SKM-1 treated with dmso at 0.1 percent for 144 hours (cell line): ENCODE results near the gene COLEC11.
"Not testable (repeated sequence)": the region's sequence is repeated elsewhere in the genome, so short reads cannot be mapped to it uniquely, and the experiment has no call there.

Experiments used
- DNase-seq: peaks from one replicate; lab custom pipeline; 2025; ENCODE audit not compliant: unreplicated experiment; lab: John Stamatoyannopoulos, UW

COLEC11 gene

DNA sequence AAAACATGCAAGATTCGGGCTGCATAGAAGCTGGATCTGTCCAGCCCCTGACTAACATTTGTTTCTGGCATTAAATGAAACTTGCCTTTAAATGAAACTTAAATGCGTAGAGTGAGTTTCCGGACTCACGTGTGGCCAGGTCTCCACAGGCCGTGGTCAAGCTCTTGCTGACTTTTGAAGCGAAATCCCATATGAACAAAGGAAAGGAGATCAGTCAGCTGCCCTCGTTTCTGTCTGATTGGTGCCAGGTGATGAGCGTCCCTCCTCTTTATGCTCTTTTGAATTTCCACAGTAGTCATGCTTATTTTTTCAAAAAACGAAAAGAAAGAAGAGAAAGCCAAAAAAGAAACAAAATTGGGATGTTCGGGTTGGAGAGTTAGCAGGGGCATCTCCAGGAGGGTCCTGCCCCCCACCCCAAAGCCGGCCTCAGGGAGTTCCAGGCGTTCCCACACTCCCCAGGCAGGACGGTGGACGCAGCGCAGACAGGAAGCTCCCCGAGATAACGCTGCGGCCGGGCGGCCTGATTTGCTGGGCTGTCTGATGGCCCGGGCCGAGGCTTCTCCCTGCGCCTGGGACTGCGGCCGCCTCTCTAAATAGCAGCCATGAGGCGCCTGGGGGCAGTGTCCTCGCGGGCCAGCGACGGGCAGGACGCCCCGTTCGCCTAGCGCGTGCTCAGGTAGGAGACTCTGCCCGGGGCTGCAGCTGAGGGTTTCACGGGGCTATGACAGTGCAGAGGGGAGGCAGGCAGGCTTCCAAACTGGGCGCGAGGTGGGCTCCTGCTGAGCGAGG, at the start of gene COLEC11:
TSS of gene COLEC11 (plus strand) at position 620 of the 789 bp plus-strand sequence. CDS start 9,229 bp downstream, outside the sequence.
- no peak for DNase-seq

DNA sequence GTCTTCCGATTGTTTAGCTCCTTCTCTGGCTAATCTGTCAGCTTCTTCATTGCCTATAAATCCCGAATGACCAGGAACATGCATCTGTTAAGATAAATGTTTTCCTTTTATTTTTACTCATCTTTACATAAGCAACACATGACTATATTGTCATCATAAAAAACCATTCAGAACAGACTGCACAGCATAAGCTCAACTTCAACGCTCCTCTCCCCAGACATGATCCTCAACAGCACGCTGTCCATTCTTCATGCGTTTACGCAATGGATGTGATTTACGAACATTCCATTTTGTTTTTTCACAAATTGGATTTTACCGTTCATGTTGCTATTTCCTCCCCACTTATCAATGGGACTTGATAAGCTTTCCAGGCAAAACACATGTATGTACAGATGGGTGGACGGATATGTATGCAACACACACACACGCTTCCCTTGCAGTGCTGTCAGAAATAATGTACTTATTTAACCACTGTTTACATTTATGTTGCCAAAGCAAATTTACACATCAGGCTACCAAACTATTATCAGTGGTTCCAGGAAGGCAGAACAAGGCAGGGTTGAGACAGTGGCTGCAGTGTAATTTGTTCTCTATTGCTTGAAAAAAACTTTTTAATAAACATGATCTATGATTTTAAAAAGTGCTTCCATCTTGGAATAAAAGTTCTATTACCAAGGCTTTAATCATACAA, 49.0 kb upstream of the COLEC11 start:
- DNase-seq: no peak

DNA sequence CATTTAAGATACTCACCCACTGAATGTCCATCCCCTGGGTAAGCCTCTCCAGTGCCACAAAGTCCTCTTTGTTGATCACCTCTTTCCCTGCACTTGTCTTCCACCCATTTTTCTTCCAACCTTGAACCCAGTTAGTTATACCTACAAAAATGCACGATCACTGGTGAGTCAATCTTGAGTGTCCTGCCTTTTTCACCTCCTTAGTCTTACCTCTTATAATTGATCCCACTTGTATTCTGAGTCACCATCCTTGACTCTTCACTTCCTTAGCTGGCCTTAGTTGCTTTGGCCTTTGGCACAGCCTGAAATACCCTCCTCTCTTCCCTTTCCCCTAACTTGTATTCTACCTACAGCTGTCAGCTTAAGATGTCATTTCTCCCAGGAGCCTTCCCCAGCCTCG, 47.0 kb upstream of the COLEC11 start:
- no peak for DNase-seq

DNA sequence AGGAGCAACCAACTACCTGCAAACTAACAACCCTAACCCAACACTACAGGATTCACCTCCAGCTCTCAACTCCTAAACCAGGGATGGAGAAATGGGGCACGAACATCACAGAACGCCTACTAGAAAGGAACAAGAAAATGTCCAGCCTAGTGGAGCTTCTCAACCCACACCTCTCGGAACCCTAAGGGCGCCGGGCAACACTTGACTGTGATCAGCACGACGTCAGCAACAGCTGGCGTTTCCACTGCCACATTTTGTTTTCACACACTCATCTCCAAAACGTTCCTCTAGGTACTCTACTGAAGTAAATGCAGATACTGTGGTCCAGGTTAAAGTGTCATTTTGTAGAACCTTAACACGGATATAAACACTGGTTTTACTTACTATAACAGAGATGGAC, 41.0 kb upstream of the COLEC11 start:
- DNase-seq: no peak

DNA sequence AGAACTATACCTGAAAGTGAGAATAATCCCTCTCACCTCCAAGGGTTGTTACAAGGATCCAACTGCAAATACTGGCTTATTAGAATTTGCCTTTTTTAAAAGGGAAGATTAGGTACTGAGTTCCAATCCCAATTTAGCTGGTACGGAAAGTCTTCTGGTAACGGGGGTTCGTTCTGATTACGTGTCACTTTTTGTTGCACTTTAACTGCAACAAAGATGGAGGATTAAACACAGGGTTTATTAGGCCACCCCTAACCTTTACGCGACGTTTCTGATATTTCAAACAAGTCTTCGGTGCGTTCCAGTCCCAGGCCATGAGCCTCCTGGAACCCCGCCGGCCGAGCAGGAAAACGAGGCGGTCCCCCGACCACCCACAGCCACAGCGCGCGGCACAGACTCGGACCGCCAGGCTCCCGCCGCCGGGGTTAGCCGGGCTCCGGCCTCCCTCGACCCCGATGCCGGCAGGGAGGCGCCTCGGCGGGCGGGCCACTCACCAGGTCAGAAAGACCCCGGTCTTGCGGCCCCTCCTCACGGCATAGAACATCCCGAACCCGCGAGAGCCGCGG, 37.2 kb upstream of the COLEC11 start:
- no peak for DNase-seq

DNA sequence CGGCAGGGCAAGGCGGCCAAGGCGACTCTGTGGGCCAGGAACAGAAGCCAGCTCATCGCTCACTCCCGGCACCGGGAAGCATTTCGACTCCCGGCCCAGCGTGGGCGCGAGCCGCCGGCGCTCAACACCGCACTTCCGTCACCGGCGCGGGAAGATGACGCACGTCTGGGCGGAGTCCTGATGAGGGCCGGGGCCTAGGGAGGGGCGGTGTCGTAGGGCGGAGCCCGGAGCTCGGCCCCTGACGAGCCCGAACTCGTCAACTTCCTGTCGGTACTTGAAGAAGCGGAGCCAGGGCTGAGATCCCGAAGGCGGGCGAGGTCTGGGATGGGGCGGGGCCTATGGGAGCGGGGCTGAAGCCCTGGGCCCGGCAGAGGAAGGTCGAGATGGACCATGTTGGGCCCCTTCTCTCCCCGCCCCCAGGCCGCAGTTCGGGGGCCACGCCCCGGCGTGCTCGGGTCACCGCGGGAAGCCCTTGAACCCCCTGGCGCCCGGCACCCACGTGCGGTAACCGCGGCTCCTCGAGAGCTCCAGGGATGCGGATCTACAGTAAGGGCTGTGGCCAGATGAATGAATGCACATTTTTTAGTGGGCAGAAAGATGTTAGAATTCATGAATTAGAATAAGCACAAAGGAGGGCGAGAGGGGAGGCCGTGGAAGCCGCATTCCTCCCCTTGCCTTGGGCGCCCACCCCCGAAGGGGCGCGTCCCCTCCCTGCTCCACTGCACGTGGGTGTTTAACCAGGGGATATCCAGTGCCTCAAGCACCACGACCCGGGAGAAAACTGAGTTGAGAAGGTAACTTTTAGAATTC, 36.5 kb upstream of the COLEC11 start, which contains the start of gene RNASEH1:
TSS of gene RNASEH1 (minus strand) at position 129 of the 810 bp plus-strand sequence. CDS start at position 56, 73 bp downstream.
- DNase-seq: peak; percentile 97

DNA sequence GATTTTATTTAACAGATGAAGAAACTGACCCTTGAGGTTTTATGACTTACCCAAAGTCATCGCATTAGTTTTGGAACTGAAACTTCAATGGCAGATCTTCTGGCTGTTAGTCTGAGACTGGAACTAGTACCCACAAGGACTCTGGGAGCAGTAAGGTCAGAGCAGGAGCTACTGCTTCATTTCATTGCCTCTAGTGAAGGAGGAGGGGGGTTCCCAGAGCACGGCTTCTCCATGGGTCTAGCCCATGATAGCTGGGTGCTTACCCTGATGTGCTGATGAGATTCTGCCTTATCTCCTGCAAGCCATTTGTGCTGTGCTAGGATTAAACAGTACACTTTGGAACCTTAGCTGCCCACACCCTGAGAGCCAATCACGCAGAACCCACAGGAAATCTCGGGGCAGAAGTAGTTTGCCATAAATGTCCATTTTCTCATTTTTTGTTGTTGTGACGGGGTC, 31.4 kb upstream of the COLEC11 start:
- no peak for DNase-seq

DNA sequence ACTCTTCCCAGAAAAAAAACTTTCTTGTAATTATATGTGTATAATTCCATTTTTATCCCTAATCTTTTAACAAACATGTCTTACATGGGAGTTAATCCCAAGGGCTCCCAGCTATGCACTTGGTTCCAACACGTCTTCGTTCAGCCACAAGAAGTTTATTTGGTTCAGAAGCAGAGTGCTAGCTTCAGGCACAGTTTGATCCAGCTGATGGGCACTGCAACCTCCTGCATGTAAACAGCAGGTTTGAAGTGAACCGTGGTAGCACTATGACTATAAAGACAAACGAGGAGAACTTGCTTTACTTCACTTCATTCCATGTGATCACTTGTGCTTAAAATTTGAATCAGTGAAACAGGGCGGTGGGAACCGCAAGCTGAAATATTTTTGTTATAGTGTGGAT, 29.8 kb upstream of the COLEC11 start:
- no peak for DNase-seq

DNA sequence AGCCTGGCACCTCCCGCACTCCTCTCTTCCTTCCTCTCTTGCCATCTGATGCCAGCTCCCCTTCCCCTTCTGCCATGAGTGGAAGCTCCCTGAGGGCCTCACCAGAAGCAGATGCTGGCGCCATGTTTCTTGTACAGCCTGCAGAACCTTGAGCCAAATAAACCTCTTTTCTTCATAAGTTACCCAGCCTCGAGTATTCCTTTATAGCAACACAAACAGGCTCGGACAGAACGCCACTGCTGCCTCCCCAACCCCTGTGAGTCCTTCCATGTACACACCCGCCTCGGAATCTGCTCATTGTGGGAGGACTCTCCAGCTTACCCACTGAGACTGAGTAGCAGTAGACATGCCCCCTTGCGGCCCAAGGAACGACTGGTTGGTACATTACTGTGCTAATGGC, 28.1 kb upstream of the COLEC11 start:
- no peak for DNase-seq

DNA sequence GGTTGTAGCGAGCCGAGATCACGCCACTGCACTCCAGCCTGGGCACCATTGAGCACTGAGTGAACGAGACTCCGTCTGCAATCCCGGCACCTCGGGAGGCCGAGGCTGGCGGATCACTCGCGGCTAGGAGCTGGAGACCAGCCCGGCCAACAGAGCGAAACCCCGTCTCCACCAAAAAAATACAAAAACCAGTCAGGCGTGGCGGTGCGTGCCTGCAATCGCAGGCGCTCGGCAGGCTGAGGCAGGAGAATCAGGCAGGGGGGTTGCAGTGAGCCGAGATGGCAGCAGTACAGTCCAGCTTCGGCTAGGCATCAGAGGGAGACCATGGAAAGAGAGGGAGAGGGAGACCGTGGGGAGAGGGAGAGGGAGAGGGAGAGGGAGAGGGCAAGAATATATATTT, 25.3 kb upstream of the COLEC11 start:
- DNase-seq: not testable (repeated sequence)

DNA sequence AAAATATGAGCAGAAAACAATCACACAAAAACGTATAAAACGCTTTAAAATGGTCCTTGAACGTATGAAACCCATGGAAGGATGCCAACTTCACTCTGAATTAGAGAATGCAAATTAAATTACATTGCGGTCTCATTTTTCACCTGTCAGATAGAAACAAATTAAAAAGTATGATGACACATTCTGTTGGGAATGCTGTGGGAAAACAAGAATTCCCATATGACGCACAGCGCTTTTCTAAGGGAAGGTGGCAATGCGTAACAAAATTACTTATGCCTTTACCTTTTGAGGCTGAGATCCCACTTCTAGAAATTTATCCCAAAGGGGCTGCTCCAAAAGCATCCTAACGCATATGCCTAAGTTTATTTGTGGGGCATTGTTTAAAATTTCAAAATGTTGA, 23.6 kb upstream of the COLEC11 start:
- no peak for DNase-seq

DNA sequence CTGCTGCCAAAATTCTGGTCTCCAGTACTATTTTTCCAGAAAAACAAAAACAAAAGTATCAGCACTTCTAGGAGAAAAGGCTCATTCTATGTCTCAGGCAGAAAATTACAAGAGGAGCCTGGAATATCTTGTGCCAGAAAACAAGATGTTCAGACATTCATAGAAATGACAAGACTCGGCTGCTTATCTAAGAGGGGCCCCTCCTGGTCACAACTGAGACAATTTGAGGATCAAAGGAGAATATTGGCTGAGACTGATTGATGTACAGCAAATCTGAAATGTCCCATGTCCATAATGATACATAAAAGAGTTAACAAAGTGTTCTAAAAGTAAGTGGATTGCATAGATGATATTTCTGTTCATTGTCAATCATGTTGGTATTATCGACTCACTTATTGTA, 22.3 kb upstream of the COLEC11 start:
- DNase-seq: no peak

DNA sequence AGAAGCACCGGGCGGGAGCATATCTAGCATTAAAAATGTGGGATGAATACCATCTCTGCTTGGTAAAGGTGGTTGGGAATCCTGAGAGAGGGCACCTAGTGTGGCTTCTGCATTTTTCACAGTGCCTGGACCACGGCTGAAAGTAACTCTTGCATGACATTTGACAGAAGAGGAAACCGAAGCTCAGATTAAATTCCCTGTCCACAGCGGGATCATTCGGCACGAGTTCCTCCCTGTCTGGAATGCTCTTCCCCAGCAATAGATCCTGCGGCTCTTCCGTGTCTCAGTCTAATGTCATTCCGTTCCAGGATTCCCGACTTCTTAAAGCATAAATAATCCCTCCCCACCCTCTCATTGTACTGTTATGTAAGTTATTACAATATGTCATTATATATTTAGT, 20.8 kb upstream of the COLEC11 start:
- DNase-seq: no peak

DNA sequence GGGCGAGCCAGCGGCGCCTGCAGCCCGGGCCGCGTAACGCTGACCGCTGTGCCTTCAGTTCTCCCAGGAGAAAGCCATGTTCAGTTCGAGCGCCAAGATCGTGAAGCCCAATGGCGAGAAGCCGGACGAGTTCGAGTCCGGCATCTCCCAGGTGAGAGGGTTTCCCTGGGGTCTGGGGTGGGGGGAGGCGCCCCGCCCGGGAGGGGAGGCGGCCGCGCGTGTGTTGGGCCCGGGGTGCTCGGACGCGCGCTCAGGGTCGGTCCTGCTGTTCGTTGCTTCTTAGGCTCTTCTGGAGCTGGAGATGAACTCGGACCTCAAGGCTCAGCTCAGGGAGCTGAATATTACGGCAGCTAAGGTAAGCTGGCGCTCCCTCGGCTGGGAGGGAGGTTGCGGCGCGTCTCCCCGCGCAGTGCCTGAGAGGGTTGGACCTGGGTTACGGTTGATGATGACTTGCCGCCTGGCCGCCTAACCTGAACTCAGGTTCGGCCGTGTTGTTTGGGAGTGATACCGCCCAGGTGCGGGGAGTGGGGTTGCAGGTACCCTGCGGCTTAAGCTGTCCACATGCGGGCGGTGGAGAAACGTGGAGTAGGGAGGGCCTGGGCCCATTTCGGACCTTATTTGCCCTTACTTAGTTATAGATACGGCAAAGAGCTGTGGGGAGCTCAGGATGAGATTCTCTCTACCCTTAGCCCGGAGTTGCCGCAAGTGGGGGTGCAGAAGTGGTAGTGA, 19.2 kb upstream of the COLEC11 start:
- no peak for DNase-seq

DNA sequence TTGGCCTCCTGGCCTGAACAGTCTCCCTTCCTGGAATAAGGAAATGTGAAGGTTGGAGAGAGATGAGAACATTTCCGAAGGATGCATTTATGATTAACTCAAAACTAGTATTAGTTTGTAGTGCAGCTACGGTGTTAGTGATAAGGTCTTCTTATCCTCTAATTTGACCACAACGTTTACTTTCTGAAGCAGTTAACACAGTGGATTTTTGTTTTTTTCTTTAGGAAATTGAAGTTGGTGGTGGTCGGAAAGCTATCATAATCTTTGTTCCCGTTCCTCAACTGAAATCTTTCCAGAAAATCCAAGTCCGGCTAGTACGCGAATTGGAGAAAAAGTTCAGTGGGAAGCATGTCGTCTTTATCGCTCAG, 18.7 kb upstream of the COLEC11 start:
- DNase-seq: not testable (repeated sequence)

DNA sequence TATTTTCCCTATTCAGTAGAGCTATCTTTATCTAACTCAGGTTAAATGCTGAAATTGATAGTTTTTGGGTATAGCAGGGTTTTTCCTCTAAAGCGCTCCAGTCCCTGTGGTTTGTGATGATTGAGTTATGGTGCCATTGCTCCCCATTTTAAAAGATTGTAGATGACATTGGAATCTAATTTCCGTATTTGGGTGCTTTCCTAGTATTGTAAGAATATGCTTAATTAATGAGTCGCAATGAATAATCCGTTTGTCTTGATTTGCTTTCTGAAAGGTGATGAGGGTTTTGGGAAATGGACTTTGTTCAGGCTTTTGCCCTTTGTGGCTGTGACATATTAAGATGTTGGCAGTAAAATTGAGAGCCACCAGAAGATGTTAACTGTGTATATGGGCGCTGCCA, 15.9 kb upstream of the COLEC11 start:
- DNase-seq: no peak

DNA sequence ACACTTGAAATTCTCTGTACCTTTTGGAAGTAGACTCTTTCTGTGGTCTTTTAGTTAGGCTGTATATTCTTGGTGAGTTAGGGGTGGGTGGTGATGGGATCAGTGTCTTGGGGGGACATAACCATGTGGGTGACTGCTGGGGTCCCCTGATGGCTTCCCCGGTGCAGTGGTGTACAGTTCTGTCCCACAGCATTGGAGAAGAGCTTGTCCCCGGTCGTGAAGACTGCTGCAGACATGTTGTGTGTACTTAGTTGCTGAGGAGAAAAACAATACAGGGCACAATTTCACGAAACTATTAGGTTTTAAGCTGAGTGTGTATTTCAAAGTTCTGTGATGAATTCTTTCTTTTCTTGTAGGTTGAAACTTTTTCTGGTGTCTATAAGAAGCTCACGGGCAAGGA, 14.5 kb upstream of the COLEC11 start:
- DNase-seq: no peak

DNA sequence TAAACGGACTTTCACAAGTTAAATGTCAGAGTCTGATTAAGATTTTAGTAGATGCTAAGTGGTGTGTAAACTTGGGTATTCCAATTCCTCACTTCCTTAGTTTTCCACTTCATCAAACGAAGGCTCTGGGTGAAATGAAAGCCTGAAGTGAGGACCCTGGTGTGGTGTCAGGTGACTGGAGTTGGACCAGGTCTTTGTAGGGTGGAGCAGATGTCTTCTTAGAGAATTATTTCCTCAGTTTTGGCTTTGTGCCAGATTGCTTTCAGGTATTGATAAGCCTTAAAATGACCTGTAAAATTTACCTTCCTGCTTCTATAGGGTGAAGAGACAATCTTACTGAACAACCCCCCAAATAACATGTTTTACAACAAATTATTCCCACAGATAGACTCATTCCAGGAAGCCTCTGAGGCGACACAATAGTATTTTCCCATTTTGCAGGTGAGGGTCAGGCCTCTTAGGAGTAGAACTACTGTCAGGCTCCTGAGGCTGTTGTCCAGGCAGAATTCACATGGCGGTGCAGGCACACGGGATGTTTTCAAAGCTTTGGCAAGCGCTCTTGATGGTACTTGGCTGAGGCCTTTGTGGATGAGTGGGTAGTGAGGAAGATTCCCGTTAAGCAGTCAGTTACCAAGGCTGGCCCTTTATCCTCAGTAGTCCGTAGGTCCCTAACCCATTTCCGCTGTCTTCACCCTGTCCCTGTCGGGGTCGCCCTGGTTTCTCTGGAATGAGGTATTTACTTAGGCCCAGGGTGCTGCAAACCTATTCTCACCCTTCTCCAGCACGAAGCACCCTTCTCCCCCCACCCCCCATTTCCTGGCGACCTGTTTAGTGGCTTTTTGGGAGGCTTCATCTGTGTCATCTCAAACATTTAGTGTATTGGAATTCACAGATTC, 13.3 kb upstream of the COLEC11 start:
- DNase-seq: no peak

DNA sequence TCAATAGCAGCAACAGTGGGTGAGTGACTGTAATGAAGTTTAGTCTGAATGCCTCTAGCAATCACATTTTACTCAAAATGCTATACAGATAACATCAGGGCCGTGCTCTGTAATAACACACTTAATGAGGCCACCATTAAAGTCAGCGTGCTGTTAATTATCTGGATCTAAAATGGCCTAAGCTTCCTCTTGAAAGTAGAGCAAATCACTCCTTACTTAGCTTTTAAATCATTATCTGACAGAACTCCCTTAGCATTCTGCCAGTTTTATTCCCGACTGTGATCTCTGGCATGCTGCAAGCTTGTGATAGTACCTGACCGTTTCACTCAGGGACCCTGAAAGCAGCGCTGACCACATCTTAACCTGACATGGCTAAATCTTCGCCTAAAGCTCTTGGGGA, 10.8 kb upstream of the COLEC11 start:
- no peak for DNase-seq
